ENCODE measurements around the gene GALNT3. TPM values are rescaled to one million over a fixed set of nuclear protein-coding genes. Genes with fewer than 3 reads are reported as not detected.

Gene GALNT3
- total and polyA plus RNA-seq, 4 donors = 0.29 to 2.3 (median 1.6) TPM

- TF ChIP-seq ZBTB33 (IDR thresholded peaks at IDR 0.05) (no peak), FOXA2 (IDR thresholded peaks at IDR 0.05) (no peak), NR2F2 (IDR thresholded peaks at IDR 0.05) (no peak), GABPA (IDR thresholded peaks at IDR 0.05 in 1 of 2, conservative IDR thresholded peaks at IDR 0.05 in 1 of 2) (no peak)
Measured at GRCh38 chr2:165745916-165746315, 48.1 kb downstream of the GALNT3 start (continued).

- H3K27me3 ChIP-seq (ENCODE audit: control insufficient read depth in 4 of 4, insufficient read depth in 4 of 4, low read length in 3 of 4) = no peaks in the 10 kb centered on the region
- H3K4me3 ChIP-seq (ENCODE audit: low read depth in 1 of 3, low read length in 3 of 3) = no peak overlapping the region
- WGBS = 80% methylated on average over 2 of the region's 2 CpGs
- no peaks in the 10 kb centered on the region for H3K4me1 ChIP-seq (ENCODE audit: control insufficient read depth in 4 of 4, insufficient read depth in 4 of 4, low read length in 3 of 4)
- TF ChIP-seq JUND (IDR thresholded peaks at IDR 0.05) = no peak
- TF ChIP-seq MAX (IDR thresholded peaks at IDR 0.05) = no peak
- no peak for TF ChIP-seq ZBTB33 (IDR thresholded peaks at IDR 0.05)
- TF ChIP-seq FOXA2 (IDR thresholded peaks at IDR 0.05) = no peak
- TF ChIP-seq GABPA (IDR thresholded peaks at IDR 0.05 in 1 of 2, conservative IDR thresholded peaks at IDR 0.05 in 1 of 2) = no peak
- H3K9me3 ChIP-seq (ENCODE audit: control insufficient read depth in 4 of 4, low read length in 3 of 4) = no peaks in the 10 kb centered on the region
- no peak overlapping the region for H3K27ac ChIP-seq (ENCODE audit: low read depth in 1 of 2, low read length in 2 of 2)
- H3K36me3 ChIP-seq (ENCODE audit: control insufficient read depth in 4 of 4, insufficient read depth in 3 of 4, low read depth in 1 of 4, low read length in 3 of 4) = no peaks in the 10 kb centered on the region
- DNase-seq (ENCODE audit: low spot score) = no peak
- no peak overlapping the region for H3K9ac ChIP-seq (ENCODE audit: low read depth in 1 of 2, low read length in 2 of 2)
Measured at GRCh38 chr2:165743442-165743841, 50.6 kb downstream of the GALNT3 start.

- H3K27me3 ChIP-seq (ENCODE audit: control insufficient read depth in 4 of 4, insufficient read depth in 4 of 4, low read length in 3 of 4) = peaks cover 0 to 4% (median 1%) of the 10 kb centered on the region in 4 donors
- no peak overlapping the region for H3K27ac ChIP-seq (ENCODE audit: low read depth in 1 of 2, low read length in 2 of 2)
- no peak overlapping the region for H3K9ac ChIP-seq (ENCODE audit: low read depth in 1 of 2, low read length in 2 of 2)
- no peak for DNase-seq (ENCODE audit: low spot score)
- TF ChIP-seq RXRA (IDR thresholded peaks at IDR 0.05) = no peak
- TF ChIP-seq ATF3 (IDR thresholded peaks at IDR 0.05) = no peak
- no peak for TF ChIP-seq RAD21 (IDR thresholded peaks at IDR 0.05)
- no peak overlapping the region for H3K4me3 ChIP-seq (ENCODE audit: low read depth in 1 of 3, low read length in 3 of 3)
- no peaks in the 10 kb centered on the region for H3K9me3 ChIP-seq (ENCODE audit: control insufficient read depth in 4 of 4, low read length in 3 of 4)
- no peaks in the 10 kb centered on the region for H3K36me3 ChIP-seq (ENCODE audit: control insufficient read depth in 4 of 4, insufficient read depth in 3 of 4, low read depth in 1 of 4, low read length in 3 of 4)
- H3K4me1 ChIP-seq (ENCODE audit: control insufficient read depth in 4 of 4, insufficient read depth in 4 of 4, low read length in 3 of 4) = no peaks in the 10 kb centered on the region
Measured at GRCh38 chr2:165725421-165725820, 68.6 kb downstream of the GALNT3 start.

- H3K9me3 ChIP-seq (ENCODE audit: control insufficient read depth in 4 of 4, low read length in 3 of 4) = no peaks in the 10 kb centered on the region
- DNase-seq (ENCODE audit: low spot score) = no peak
- H3K9ac ChIP-seq (ENCODE audit: low read depth in 1 of 2, low read length in 2 of 2) = no peak overlapping the region
- H3K27ac ChIP-seq (ENCODE audit: low read depth in 1 of 2, low read length in 2 of 2) = no peak overlapping the region
- peaks cover 0 to 4% (median 1%) of the 10 kb centered on the region in 4 donors for H3K27me3 ChIP-seq (ENCODE audit: control insufficient read depth in 4 of 4, insufficient read depth in 4 of 4, low read length in 3 of 4)
- no peaks in the 10 kb centered on the region for H3K4me1 ChIP-seq (ENCODE audit: control insufficient read depth in 4 of 4, insufficient read depth in 4 of 4, low read length in 3 of 4)
- no peaks in the 10 kb centered on the region for H3K36me3 ChIP-seq (ENCODE audit: control insufficient read depth in 4 of 4, insufficient read depth in 3 of 4, low read depth in 1 of 4, low read length in 3 of 4)
- no peak overlapping the region for H3K4me3 ChIP-seq (ENCODE audit: low read depth in 1 of 3, low read length in 3 of 3)
- TF ChIP-seq YY1 (IDR thresholded peaks at IDR 0.05) = no peak
- TF ChIP-seq CTCF (IDR thresholded peaks at IDR 0.05; ENCODE audit: low read depth, low read length, missing input control) = no peak
- no peak for TF ChIP-seq REST (IDR thresholded peaks at IDR 0.05)
- no peak for TF ChIP-seq ZBTB33 (IDR thresholded peaks at IDR 0.05)
- no peak for TF ChIP-seq ATF3 (IDR thresholded peaks at IDR 0.05)
Measured at GRCh38 chr2:165720511-165720910, 73.5 kb downstream of the GALNT3 start.
